ENCODE measurements around the gene RAPGEF2. TPM values are rescaled to one million over a fixed set of nuclear protein-coding genes. Genes with fewer than 3 reads are reported as not detected.

Gene RAPGEF2
- total and polyA plus RNA-seq, 2 experiments from 2014 or later: 10.2 to 63.1 TPM

DNA sequence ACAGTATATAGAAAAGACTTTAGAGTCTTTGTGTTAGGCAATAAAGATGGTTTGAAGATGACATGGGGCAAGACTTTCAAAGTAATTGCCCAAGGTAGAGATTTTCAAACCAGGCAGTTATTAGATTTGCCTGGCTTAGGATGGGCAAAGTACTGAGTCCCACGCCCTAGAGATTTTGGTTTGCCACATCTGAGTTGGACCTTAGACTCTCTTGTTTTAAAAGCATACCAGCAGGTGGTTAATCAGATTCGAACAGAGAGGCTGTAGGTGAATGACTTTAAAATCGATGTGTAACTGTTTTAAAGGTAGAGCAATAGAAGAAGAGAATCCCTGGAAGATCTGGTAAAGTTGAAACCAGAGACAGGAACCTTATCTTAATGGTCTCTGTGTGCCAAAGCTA is 121.5 kb downstream of the RAPGEF2 start (continued):
- TF ChIP-seq, protein P1, sequence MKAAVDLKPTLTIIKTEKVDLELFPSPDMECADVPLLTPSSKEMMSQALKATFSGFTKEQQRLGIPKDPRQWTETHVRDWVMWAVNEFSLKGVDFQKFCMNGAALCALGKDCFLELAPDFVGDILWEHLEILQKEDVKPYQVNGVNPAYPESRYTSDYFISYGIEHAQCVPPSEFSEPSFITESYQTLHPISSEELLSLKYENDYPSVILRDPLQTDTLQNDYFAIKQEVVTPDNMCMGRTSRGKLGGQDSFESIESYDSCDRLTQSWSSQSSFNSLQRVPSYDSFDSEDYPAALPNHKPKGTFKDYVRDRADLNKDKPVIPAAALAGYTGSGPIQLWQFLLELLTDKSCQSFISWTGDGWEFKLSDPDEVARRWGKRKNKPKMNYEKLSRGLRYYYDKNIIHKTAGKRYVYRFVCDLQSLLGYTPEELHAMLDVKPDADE (IDR thresholded peaks at IDR 0.05): no peak
- TF ChIP-seq EZH2 (IDR thresholded peaks at IDR 0.05; ENCODE audit: low read depth, unreplicated experiment): no peak
- TF ChIP-seq STAT1 (IDR thresholded peaks at IDR 0.05; ENCODE audit: unreplicated experiment): no peak
- no peak for TF ChIP-seq JUNB (IDR thresholded peaks at IDR 0.05; ENCODE audit: unreplicated experiment)
- TF ChIP-seq CREB1 (CRISPR knock-in tag; IDR thresholded peaks at IDR 0.05; ENCODE audit: low read depth): no peak
- TF ChIP-seq, protein P2, sequence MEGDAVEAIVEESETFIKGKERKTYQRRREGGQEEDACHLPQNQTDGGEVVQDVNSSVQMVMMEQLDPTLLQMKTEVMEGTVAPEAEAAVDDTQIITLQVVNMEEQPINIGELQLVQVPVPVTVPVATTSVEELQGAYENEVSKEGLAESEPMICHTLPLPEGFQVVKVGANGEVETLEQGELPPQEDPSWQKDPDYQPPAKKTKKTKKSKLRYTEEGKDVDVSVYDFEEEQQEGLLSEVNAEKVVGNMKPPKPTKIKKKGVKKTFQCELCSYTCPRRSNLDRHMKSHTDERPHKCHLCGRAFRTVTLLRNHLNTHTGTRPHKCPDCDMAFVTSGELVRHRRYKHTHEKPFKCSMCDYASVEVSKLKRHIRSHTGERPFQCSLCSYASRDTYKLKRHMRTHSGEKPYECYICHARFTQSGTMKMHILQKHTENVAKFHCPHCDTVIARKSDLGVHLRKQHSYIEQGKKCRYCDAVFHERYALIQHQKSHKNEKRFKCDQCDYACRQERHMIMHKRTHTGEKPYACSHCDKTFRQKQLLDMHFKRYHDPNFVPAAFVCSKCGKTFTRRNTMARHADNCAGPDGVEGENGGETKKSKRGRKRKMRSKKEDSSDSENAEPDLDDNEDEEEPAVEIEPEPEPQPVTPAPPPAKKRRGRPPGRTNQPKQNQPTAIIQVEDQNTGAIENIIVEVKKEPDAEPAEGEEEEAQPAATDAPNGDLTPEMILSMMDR (conservative IDR thresholded peaks at IDR 0.05; ENCODE audit: low read depth in 2 of 2): no peak
- TF ChIP-seq NANOG (IDR thresholded peaks at IDR 0.05; ENCODE audit: borderline replicate concordance): no peak
- TF ChIP-seq ZNF331 (CRISPR knock-in tag; IDR thresholded peaks at IDR 0.05; ENCODE audit: low read depth): no peak
- no peak for TF ChIP-seq POLR2AphosphoS5 (IDR thresholded peaks at IDR 0.05; ENCODE audit: low read depth)

DNA sequence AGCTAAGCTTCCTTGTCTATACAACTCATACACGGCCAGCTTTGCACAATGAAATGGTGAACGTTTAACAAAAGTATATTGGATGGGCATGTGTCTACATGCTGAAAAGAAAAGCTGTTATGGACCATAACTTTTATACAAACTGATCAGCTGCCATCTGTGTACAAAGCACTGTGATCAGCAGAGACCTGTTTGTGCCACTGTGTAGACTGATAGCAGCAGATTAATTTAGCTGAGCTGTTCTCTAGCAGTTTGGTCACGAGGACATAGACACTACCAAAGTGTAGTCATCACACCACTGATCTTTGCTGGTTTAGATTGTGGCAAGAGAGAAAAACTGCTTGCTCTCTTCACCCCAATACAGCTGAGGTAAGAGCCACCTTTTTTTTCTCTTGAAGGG is 124.5 kb downstream of the RAPGEF2 start:
- ATAC-seq (peak; percentile 22; the same call in 2 of the 3 replicates), DNase-seq (ENCODE audit: low spot score) (no peak)
- Mint-ChIP-seq H3K4me3 (no peak overlapping the region), H3K27me3 (ENCODE audit: insufficient read depth, low read depth, poor library complexity) (peaks cover 2% of the 10 kb centered on the region), H3K4me1 (peaks cover 58% of the 10 kb centered on the region), H3K27ac (peak overlapping the region; percentile 43; the same call in 1 of the 2 replicates), H3K36me3 (ENCODE audit: low read depth) (peaks cover 3% of the 10 kb centered on the region; the same call in 1 of the 3 replicates), H3K9me3 (peaks cover 3% of the 10 kb centered on the region; the same call in 1 of the 3 replicates)
- no peaks in the 10 kb centered on the region for H3K9me2 ChIP-seq (ENCODE audit: insufficient read depth)
- no peaks in the 10 kb centered on the region for H4K20me1 ChIP-seq (replicated peaks; ENCODE audit: insufficient read depth)
- H3F3A ChIP-seq (replicated peaks; ENCODE audit: low read depth): no peaks in the 10 kb centered on the region
- peak overlapping the region; percentile 72 for H3K27ac ChIP-seq (ENCODE audit: low read depth)
- H3K4me3 ChIP-seq: no peak overlapping the region
- peaks cover 49% of the 10 kb centered on the region for H3K4me1 ChIP-seq (ENCODE audit: insufficient read depth)
- H2AFZ ChIP-seq: no peak overlapping the region
- no peaks in the 10 kb centered on the region for H3K36me3 ChIP-seq (ENCODE audit: insufficient read depth)
- no peak for TF ChIP-seq ZNF114 (CRISPR knock-in tag; IDR thresholded peaks at IDR 0.05)
- no peak for TF ChIP-seq ZNF331 (CRISPR knock-in tag; IDR thresholded peaks at IDR 0.05; ENCODE audit: low read depth)
- no peak for TF ChIP-seq NANOG (IDR thresholded peaks at IDR 0.05; ENCODE audit: borderline replicate concordance)
- TF ChIP-seq CREB1 (CRISPR knock-in tag; IDR thresholded peaks at IDR 0.05; ENCODE audit: low read depth): no peak
- TF ChIP-seq, protein P1 (IDR thresholded peaks at IDR 0.05): no peak
- no peaks in the 10 kb centered on the region for H3K27me3 ChIP-seq (ENCODE audit: insufficient read depth)
- H3K79me2 ChIP-seq (replicated peaks; ENCODE audit: insufficient read depth): peaks cover 76% of the 10 kb centered on the region
- H3K4me2 ChIP-seq: no peak overlapping the region
